Stimulated activated CD4-positive, alpha-beta T cell treated with anti-CD3 and anti-CD28 coated beads, Interleukin-12 subunit alpha, Interleukin-12 subunit beta, amount 100 ng/mL, for 4 hours (primary cell): ENCODE measurements around the gene ARMS2.

Experiments
- DNase-seq: peaks from one replicate; pipeline ENCODE4 v3.0.0-alpha.2; 2020

Gene ARMS2

DNA sequence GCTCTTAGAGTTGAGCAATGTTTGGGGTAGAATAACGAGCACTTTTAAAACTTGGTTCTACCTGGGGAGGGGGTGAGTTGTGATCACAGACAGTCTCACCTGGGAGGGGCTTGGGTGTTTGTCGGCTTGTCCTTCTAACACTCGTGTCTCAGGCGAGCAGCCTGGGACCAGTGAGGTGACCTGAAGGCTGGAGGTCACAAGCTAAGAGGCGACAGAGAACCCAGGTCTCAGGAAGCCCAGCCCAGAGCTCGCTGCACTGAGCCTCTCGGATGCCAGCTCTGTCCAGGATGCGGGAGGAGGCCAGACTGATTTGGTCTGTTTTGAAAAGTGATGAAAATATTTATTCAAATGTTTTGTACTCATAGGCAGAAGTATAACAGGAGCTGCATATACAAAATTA is 18.7 kb downstream of the ARMS2 start:
- DNase-seq = no peak

DNA sequence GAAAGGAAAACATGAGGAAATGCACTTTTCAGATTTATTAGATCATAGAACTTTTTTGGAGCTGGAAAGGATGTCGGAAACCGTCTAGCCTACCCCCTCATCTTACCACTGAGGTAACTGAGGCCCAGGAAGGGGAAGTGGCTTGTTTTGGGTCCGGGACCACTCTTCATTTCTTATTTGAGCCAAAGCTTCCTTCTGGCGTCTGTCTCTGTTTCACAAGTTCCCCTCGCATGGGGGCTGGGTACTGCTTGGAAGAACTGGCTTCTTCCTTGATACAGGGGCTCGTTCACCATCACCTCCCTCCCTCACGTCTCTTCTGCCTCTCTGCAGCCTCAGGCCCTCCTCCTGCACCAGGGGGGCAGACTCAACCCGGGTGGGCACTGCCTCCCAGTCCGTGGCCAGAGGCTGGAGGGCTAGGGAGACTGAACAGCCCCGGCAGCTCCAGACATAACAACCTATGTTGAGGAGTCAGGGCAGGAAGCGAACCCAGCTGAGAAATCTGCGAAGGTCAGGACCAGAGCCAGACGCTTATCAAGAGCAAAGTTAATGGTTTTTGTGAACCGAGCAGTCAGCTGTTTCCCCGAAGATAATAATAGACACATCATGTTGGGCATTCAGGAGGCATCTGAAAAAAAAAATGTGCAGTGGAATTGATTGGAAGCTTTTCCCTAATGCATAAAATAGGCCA is 19.8 kb downstream of the ARMS2 start:
- DNase-seq = no peak

- DNase-seq = no peak
Measured at GRCh38 chr10:122475100-122475499, 20.6 kb downstream of the ARMS2 start.

GRCh38 chr10:122475591-122476332 is 21.3 kb downstream of the ARMS2 start:
- DNase-seq = no peak

GRCh38 chr10:122476333-122476695 is 21.9 kb downstream of the ARMS2 start:
- no peak for DNase-seq

GRCh38 chr10:122477436-122477835 is 23.0 kb downstream of the ARMS2 start:
- DNase-seq = no peak

GRCh38 chr10:122478971-122479370 is 24.5 kb downstream of the ARMS2 start:
- no peak for DNase-seq

DNA sequence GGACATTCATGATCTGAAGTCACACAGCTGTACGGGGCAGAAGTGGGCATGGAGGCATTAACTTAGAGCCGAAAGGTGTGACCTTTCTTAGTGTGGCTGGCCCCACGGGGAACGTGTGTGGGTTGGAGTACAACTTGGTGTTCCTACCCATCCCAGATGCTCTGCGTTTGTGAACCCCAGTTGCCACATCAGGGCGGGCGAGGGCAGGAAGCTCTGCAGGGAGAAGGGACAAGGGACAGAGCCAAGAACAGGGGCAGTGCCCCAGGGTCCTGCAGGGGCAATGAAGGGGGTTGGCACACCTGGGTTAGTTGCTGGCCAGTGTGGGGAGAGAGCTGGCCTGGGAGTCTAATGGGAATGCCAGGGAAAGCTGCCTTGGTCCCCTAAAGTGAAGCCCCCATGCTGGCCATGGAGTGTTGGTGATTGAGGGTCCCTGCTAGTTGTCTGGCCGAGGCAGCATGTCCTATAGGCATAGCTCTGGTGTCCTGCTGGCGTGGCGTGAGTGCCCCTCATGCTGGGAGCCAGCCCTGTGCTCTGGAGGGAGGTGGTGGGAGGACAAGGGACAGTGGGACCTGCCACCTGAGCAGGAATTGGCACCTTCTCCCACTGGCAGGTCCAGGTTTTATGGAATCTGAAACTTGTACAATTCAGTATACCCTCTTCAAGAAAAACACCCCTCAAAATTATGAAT is 25.8 kb downstream of the ARMS2 start:
- no peak for DNase-seq

GRCh38 chr10:122481296-122482056 is 27.0 kb downstream of the ARMS2 start:
- DNase-seq = no peak

- DNase-seq = no peak
Measured at GRCh38 chr10:122484276-122485060, 30.0 kb downstream of the ARMS2 start.

- DNase-seq = no peak
Measured at GRCh38 chr10:122485670-122486069, 31.2 kb downstream of the ARMS2 start.

GRCh38 chr10:122486406-122487080 is 32.1 kb downstream of the ARMS2 start:
- no peak for DNase-seq

GRCh38 chr10:122487174-122487765 is 32.8 kb downstream of the ARMS2 start:
- DNase-seq = no peak

DNA sequence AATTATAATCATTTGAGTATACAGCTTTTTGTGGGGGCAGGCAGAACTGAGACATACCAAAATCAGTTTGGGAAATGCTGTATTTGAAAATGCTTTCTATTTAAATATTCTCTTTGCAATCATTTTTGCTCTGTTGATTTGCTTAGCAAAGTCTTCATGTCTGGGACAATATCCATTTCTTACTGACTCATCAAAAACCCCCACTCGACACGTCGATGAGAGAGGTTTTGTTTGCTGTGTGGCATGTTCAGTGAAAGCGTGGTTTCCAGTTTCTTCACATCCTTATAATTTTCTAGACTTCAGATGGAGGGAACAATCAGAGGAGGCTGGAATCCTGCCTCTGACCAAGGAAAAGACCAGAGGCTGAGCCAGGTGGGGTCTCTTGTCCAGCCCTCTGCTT is 35.8 kb downstream of the ARMS2 start:
- no peak for DNase-seq

DNA sequence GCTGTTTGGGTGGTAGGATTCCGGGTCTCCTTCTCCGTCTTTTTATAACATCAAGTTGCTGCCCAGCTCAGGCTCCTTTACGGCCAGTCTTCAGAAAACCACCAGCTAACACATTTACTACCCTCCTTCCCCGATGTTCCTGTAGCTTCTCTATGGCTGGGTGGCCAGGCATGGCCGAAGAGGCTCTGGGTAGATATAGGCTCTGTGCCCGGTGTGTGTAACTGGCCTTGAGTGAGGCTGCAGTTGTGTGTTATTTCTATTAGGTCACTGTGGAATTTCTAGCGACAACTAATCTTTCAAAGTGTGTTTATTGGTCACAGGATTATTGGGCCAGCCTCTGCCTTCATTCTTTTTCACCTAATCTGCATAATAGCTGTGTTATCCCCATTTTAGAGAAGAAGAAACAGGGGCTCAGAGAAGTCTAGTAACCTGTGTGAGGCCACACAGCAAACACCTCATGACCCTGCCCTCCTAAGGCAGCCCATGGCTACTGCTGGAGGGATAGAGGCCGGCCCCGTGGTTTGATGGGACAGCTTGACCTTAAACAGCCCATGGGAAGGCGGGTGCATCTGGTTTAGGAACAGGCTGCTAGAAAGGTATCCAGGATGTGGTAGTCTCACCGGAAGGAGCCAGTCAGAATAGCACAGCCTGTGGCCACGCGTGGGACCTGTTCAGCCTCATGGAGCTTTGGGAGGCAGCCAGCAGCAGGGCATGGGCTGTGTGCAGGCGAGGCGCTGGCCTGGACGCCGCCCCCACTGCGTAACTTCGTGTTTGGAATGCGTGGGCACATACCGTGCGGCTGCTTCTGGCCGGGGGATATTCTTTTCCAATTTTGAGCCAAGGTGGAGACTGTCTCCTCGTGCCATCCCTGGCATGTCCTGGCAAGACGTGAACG is 36.6 kb downstream of the ARMS2 start:
- DNase-seq = no peak

DNA sequence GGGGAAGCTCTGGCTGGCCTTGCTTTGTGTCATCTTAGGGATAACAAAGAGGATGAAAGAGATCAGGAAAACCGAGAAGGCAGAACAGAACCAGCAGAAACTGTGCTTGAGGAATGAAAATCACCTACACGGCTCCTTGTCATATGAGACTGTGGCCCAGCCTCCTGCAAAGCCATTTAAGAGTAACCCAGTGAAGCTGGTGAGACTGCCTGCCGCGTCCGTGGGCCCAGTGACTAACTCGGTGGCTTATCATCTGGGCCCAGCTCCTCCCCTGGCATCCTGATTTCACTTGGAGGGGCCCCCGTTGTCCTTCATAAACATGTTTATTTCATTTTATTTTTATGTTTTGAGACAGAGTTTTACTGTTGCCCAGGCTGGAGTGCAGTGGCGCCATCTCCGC is 37.6 kb downstream of the ARMS2 start:
- DNase-seq = no peak

DNA sequence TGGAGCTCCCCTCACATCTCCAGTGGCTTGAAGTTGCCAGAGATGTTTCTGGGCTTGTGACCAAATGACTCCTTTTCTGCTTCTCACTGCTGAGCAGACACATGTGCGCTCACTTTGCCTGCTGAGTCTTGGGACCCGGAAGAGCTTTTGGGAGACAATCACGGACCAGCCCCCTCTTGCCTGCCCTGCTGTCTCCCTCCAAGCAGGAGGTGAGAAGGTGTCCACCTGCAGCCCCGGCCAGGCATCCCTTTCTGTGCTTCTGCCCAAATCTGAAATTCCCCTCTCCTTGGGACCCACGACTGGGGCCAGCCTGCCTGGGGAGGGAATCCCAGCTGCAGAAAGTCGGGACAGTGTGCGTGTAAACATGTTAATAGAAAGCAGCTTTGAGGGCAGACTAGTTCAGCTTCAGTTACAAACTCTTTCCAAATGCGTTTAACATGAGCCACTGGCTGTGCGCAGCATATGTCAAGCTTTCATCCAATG is 38.6 kb downstream of the ARMS2 start:
- no peak for DNase-seq

GRCh38 chr10:122493761-122494160 is 39.3 kb downstream of the ARMS2 start:
- DNase-seq = no peak

GRCh38 chr10:122494173-122494820 is 39.8 kb downstream of the ARMS2 start:
- no peak for DNase-seq

DNA sequence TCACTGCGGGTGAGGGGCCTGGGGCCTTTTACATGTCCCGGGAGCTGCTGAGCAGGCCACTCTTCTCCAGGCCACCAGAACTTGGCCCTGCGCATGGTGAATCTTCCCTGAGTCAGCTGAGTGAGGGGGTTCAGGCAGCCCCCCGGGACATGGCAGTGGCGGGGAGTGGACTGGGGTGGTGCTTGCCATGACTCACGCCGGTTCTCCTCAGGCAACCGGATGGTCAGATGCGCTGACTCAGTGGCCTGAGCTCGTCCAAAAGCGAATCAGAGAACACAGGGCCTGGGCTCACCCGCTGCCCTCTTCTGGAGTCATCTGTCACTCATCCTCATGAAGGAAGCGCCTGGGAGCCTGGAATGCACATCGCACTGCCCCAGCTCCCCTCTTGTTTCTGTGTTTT is 40.4 kb downstream of the ARMS2 start:
- no peak for DNase-seq
